ENCODE data around the gene REV3L.

Gene REV3L

DNA sequence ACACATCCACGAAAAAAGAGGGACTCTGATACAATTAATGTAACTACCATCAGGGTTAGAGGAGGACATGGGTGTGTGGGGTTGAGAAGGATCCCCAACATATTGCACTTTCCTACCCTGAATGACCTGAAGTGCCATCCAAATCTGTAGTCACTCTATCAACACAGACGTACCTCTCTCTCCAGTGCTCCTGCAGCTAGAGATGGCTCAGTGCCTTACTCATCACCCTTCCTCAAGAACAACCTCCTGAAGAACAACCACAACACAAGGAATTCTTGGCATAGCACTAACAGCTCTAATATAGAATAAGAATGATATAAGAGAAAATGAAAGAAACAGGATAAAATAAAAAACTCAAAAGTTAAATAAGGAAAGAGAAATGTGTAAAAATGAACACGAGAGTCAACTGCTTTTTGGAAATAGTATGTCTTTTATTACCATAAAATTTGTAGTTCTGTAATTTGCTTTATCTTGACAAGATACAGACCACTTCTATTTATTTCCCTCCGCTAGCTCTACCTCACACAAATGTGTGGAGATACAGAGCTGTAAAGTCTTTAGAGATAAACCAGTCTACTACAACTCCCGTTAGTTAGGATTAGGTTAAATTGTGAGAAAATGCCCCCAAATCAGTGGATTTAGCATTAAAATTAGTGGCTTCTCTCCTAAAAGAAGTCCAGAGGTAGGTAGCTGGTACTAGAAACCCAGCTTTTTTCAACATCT is 63.9 kb downstream of the REV3L start:
- no peak for DNase-seq

DNA sequence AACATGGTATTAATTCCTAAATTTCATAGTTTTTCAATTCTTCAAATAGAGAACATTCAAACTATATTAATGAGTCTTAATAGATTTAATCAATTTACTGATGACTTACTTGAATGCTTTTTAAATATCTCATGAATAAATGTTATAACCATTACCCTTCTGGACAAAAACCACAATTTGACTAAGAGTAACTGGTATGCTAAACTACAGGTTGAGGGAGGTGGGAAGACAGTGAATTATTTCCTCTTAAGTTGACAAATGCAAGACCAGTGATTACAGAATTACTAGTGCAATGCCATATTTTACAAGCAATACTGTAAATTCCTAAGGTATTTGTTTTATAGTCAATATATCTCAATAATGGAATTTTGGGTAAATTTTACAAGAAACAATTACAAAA is 65.1 kb downstream of the REV3L start:
- DNase-seq, result no peak

DNA sequence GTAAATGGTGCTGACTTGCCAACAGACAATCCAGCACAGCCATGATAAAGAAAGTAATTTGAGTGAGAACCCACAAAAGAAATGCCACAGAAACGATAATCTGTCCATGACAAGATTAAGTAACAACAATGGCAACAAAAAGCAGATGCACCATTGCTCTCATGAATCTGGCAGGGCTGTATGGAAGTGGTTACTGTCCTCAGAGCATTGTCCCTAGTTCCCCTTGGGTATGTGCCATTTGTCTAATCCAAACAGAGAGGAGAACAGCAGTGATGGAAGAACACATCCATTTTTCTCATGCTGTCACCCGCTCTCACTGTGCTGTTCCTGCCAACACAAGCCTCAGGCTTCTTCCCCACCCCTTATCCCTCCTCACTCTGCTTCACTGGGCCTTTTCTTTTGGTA is 65.8 kb downstream of the REV3L start:
- DNase-seq, result peak; percentile 74

DNA sequence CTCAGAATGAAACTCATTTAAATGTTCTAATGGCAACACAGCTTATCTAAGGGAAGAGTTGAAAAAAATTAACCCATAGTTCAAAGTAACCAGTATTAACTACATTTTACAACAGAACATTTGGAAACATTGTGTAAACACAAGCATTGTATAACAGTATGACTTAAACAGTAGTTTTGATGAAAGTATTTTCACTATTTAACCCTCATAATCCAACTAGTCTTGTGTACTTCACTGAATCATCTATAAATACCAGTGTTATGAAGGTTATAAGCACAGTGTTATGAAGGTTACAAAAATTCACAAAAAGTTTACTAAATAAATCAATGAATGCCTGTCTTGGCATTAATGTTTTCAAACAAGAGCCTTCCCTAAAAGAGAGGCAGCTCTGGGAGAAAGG is 66.5 kb downstream of the REV3L start:
- no peak for DNase-seq

DNA sequence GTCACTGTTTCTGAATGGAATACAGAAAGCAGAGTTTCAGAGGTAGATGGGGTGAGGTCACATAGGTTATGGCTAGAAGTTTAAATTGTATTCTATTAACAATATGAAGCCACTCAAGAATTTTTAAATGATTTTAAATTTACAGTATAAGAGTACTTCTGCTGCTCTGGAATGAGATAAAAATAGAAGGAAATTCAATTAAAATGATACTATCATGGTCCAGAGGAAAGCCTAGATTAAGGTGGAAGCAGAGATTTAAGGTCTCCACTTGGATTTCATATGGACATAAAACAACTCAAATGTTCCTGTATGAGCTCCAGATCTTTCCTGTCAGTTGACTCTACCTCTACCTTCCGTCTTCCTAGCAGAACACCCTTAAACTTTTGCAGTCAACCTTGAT is 68.6 kb downstream of the REV3L start:
- no peak for DNase-seq

DNA sequence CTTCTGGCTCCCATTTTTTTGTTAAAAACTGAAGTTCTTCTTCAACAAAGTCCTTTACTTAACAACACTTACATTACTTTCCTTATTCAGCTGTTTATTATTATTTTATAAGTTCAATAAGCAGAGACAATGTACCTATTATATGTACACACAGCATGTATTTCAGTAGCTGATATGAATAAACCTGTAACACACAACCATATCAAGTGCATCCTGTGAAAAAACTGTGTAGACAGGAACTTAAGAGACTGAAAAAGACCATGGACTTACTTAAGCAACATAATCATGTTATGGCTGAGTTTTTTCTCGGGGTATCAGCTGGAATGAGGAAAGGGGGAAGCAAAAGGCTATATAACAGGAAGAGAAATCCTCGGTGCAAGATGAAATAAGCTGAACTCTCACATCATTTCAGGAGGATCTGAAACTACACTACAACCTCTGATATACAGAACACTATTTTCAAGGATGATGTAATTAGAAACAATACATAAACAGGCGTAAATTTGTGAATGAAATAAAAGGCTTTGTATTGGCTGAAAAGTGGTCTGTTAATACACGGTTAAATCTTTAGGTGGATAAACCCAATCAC is 70.9 kb downstream of the REV3L start:
- DNase-seq, result peak; percentile 14

DNA sequence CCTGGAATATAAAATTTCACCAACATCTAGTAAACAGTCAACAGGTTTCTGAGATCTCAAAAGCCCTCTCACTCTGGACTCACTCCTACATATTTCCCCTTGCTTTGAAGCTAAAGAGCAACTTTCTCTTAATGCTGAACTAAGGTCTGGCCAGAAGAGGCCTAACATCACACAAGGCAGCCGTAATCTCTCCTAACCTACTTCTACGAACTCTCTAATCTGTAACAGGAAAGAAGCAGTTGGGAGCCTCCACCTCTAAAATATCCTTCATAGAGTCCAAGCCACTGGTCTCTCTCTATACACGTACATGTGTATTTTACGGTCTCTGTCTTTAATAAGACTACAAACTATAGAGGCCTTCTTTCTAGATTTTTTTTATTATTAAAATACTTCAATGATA is 72.0 kb downstream of the REV3L start:
- DNase-seq, result no peak

DNA sequence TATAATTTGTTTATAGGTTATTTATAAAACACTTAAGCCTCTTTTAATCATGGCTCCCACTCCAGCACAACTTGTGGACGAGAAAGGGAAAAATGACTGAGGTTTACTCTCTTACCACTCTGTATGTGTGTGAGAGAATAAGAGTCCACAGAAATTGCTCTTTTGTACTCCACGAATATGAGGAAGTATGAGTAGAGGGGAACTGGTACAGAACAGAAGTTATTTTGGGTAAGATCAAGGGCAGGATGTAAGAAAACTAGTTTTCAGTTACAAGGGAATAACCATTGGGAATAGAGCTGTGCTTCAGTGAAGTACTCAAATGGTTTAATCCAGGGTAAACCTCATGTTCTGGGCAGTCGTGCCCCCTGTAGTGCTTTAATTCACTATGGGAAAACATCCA is 72.6 kb downstream of the REV3L start:
- DNase-seq, result peak; percentile 19

DNA sequence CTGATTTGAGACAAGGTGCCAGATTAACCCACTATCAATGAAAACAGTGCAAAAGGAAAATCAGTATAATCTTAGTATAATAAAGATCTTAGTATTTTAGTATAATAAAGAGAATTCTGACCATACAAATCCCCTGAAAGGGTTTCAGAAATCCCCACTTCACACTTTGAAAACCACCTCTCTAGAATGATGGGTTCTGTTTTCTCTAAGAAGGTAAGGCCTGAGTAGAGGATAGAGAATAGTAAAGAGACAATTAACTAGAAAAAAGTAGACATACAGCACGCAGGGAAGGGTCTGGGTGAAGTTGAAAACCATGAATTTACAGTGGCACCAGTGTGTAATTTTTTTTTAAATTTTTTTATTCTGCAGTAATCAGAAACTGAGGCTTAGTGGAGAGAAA is 73.6 kb downstream of the REV3L start:
- no peak for DNase-seq

DNA sequence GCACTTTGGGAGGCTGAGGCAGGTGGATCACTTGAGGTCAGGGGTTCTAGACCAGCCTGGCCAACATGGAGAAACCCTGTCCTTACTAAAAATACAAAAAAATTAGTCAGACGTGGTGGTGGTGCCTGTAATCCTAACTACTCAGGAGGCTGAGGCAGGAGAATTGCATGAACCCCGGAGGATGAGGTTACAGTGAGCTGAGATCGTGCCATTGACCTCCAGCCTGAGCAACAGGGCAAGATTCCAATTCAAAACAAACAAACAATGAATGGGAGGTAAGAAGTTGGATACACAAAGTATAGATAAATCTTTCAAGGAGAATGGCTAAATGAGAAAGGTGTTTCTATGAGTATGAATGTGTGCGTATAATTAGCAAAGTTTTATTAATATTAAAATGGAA is 75.3 kb downstream of the REV3L start:
- no peak for DNase-seq

DNA sequence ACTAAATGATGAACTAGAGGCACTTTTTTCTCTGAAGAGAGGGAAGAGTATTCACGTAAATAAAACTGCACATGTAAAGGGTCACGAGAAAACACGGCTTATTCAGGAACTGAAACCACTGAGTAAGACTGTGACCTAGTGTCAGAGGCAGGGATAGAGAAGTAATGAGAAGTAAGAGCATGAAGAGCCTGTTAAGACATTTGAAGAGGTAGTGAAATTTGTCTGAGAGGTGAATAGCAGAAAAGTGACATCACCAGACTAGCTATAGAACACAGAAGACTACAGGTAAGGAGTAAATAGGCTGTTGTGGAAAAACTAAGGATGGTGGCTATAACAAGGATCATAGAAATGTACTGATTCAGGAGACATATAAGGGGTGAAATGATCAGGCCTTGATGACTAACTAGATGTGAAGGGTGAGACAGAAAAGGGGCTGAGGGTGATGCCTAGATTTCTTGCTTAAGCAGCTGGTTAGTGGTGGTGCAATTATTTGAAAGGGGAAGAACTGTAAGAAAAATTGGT is 76.8 kb downstream of the REV3L start:
- peak; percentile 27 for DNase-seq

DNA sequence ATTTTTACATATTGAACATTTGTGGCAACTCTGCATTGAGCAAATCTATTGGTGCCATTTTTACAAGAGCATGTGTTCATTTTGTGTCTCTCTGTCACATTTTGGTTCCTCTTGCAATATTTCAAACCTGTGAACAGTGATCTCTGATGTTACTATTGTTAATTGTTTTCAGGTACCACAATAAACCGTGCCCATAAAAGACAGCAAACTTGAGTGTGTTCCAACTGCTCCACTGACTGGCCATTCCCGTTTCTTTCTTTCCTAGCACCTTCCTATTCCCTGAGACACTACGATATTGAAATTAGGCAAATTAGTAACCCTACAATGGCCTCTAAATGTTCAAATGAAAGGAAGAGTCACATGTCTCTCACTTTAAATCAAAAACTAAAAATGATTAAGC is 79.6 kb downstream of the REV3L start:
- no peak for DNase-seq

DNA sequence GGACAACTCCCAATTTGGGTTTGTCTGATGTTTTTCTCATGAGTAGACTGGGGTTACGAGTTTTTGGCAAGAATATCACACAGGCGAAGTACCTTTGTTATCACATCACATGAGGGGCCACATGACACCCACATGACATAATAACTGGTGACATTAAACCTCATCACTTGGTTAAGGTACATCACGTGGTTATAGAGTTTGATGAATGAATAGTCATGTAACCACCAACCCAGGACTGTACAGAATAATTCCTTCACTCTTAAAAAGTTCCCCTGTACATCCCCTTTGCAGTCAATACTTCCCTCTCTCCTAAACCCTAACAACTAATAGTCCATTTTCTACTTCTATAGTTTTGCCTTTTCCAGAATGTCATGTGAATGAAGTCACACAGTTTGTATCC is 83.4 kb downstream of the REV3L start:
- no peak for DNase-seq

DNA sequence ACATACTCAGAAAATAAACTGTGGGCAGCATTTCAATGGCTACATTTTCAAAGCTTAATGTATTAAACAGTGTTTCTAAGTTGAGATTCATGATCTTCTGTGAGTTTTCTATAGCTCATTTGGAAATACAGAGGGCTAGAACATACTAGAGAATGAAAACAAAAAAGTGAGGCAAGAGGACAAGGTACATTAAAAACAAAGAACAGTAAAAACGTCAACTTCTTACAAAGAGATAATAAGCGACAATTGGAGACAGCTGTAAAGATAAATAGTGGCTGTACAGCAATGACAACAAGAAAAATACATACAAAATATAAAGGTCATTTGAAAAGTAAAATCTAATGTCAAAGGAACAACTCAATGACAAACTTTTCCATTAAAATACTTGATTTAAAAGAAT is 94.3 kb downstream of the REV3L start:
- DNase-seq, result no peak

DNA sequence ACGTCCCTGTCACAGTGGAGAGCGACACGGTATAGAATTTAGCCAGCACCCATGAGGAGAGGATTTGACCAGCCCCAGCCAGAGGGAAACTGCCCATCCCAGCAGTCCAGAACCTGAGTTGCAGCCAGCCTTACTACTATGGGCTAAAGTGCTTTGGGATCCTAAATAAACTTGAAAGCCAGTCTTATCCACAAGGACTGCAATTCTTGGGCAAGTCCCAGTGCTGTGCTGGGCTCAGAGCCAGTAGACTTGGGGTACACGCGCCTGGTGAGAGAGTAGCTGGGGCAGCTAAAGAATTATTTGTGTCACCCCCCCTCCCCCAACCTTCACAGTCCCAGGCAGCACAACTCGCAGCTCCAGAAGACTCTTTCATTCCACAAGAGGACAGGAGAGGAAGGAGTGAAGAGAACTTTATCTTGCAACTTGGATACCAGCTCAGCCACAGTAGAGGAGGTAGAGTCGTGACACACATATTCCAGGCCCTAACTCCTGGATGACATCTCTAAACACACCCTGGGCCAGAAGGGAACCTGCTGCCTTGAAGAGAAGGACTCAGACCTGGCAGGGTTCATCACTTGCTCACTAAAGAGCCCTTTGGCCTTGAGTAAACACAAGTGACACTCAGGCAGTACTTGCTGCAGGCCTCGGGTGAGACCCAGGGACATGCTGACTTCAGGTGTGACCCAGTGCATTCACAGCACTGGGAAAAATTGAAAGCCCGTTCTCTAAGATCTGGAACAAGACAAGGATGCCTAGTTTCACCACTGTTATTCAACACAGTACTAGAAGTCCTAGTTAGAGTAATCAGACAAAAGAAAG is 100.3 kb downstream of the REV3L start:
- DNase-seq, result peak; percentile 42

DNA sequence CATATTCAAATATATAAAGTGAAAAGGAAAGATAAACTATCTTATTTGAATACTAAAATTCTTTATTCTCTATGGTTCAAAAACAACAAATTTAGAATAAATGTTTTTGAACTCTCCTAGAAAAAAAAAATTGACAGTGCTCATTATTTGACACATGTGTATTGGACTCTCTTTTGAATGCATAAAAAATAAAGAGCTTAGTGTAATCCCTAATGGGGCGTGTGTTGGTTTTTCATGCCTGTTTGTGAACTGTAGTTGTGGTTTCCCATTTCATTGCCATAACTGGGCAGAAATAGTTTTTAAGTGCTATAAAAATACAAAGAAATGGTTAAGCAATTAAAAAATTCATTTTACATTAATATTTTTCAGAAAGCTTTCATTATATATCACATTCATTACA is 101.3 kb downstream of the REV3L start:
- no peak for DNase-seq

DNA sequence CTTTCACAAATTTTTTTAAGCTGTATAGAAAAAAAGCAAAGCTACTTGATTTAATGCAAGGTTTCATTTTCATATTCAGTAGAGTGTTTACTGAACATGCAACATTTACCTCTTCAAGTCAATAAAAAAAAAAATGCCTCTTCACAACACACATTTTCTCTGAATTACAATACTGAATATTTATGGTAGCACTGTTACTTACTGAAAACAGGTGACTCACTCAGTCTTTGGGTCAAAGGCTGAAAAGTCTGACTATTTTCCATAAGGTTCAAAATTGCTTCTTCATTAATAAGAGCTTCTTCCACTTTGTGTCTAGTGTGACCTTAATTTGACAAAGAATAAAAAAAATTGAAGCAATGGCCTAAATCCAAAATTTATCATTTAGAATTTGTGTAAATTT is 101.9 kb downstream of the REV3L start:
- no peak for DNase-seq

DNA sequence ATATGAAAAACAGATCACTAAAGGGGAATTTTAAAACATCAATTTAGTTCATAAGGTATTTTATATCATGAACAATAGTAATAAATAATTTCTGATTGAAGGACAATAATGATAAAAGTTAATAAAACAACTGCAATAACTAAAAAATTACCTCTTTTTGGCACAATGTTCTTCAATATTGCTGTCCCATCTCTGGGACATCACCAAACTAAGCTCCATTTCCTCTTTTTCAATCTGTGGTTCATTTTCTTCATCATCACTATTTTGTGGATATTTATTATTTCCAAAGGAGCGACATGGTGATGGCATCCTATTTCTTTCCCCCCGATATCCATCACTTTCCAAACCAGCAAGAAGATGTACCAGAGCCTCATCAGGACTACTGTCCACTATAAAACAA is 103.2 kb downstream of the REV3L start:
- DNase-seq, result no peak

DNA sequence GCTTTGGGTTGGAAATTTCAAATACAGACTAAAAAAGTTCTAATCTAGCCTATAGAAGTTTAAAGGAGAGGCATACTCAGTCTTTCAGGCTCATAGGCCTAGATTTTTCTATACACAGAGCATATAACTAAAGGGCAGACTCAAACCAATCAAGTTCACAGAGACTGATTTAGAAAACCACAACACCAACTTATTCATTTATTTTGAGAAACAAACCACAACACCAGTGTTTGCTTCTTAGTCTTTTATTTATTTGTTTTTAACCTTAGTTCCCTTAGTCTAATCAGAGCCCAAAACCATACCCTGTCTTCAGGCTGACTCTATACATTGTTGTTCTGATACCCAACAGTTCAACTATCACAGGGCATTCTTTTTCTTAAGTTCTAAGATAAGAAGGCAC is 103.7 kb downstream of the REV3L start:
- DNase-seq, result no peak

DNA sequence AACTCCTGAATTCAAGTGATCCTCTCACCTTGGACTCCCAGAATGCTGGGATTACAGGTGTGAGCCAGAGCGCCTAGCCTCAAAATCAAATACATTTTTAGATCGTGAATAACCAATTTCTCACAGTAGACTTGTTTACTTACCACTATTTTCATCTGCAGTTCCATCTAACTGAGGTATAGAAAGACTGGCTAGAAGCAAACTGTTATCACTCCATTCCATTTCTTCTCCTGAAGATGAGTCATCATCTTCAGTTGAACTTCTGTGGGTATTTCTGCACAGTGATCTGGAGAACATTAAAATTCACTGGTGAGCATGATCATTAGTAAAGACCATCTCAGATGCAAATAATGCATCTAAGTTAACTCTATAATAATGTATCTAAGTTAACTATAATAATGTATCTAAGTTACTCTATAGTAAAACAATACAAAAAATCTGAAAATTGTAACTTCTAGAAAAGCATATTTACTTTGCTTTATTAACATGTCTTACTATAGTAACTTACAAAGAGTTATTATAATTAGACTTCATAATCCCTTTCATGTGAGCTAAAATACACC is 105.4 kb downstream of the REV3L start:
- no peak for DNase-seq

DNA sequence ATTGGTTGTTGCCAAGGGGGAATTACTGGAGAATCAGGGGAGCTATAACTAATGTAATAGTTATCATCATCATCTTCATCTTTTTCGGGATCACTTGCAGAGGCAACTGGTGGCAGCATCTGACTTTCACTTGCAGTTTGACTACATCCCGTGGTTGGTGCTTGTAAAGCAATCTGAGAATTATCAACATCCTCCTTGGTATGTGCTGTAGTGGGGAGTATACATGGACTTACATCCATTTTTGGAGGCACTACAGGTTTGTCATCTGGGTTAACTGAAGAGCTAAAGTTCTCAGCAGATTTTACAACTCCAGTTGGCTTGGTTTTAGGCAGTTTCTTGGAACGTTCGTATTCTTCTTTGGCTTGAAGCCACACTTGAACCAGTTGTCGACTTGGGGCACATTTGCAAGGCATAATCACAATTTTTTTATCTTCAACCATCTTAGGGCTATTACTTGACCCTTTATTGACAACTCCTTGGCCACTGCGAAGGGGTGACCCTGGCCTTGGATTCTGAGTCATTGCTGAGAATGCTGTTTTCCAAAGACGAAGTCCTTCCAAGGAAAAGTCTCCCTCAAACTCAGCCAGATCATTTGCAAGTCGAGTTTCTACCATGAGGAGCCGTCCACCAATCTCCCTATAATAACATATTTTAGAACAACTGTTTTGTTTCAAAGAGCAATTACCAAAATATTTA is 115.5 kb downstream of the REV3L start:
- no peak for DNase-seq

DNA sequence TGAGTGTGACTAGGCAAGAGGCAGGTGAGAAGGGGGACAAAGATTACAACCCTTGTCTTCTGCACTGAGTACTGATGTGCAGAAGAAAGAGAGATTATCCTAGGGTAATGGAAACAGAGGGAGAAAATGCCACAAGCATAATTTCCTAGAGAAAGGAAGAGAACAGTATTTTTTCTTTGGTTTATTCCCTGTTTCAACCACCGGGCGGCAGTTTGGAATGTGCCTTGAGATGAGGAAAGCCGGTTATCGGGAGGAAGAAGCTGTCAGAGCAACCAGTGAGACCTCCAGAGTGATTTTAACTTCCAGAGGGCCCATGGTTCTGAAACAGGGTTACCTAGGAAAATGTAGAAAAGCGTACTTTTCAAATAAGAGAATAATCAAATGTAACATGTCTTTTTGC is 121.4 kb downstream of the REV3L start:
- peak; percentile 62 for DNase-seq

DNA sequence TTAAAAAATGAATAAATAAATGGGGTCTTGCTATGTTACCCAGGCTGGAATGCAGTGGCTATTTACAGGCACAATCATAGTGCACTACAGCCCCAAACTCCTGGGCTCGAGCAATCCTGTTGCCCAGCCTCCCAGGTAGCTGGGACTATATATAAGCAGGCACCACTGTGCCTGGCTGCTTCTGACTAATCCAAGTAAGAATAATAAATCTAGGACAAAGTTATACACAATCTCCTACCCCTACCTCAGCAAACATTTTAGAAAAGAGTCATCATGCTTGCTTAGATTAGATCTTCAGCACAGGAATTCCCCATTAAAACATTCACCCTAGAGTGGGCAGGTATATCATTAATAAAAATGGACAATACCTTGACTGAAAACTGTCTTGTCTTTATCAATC is 124.6 kb downstream of the REV3L start:
- no peak for DNase-seq
